ENCODE measurements around the gene COX6B1. TPM values are rescaled to one million over a fixed set of nuclear protein-coding genes. Genes with fewer than 3 reads are reported as not detected.

The COX6B1 gene
- total and polyA plus RNA-seq, 2 donors from 2014 or later = 323 to 1,951 TPM

GRCh38 chr19:35628565-35629331, 19.4 kb upstream of the COX6B1 start, which contains the start of gene RBM42:
TSS of gene RBM42 (plus strand) at chr19:35629036. CDS start at chr19:35629154, 118 bp downstream.
- intact Hi-C loops (cut with DNase I) = no loop called here
- DNase-seq = peak; percentile 98 to 100 (median 99)
- Histone ChIP-seq H3K27ac (ENCODE audit: low read depth in 2 of 2, low read length in 2 of 2) (peak within 1 kb of the TSS; percentile 80 to 87), H3K27me3 (ENCODE audit: control insufficient read depth, insufficient read depth, low read length) (no peaks in the 10 kb centered on the region), H3K9me3 (ENCODE audit: control insufficient read depth in 2 of 3, insufficient read depth in 1 of 3, low read length in 3 of 3) (no peaks in the 10 kb centered on the region), H3K9ac (ENCODE audit: low read length in 3 of 3) (peak within 1 kb of the TSS; percentile 65 to 98 (median 75)), H3K4me3 (ENCODE audit: low read length in 3 of 3) (peak within 1 kb of the TSS; percentile 72 to 97 (median 85)), H3K4me1 (ENCODE audit: control insufficient read depth in 2 of 3, insufficient read depth in 2 of 3, low read depth in 1 of 3, low read length in 3 of 3) (peaks cover 0 to 5% (median 4%) of the 10 kb centered on the region in 3 donors), H3K36me3 (ENCODE audit: control insufficient read depth in 2 of 3, insufficient read depth in 3 of 3, low read length in 3 of 3) (peaks cover 2 to 26% (median 20%) of the 10 kb centered on the region in 3 donors)
- FAIRE-seq = peak; percentile 98
- TF ChIP-seq, protein P1, sequence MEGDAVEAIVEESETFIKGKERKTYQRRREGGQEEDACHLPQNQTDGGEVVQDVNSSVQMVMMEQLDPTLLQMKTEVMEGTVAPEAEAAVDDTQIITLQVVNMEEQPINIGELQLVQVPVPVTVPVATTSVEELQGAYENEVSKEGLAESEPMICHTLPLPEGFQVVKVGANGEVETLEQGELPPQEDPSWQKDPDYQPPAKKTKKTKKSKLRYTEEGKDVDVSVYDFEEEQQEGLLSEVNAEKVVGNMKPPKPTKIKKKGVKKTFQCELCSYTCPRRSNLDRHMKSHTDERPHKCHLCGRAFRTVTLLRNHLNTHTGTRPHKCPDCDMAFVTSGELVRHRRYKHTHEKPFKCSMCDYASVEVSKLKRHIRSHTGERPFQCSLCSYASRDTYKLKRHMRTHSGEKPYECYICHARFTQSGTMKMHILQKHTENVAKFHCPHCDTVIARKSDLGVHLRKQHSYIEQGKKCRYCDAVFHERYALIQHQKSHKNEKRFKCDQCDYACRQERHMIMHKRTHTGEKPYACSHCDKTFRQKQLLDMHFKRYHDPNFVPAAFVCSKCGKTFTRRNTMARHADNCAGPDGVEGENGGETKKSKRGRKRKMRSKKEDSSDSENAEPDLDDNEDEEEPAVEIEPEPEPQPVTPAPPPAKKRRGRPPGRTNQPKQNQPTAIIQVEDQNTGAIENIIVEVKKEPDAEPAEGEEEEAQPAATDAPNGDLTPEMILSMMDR (IDR thresholded peaks at IDR 0.05; ENCODE audit: borderline replicate concordance, extremely low read depth, insufficient read depth) = peak; percentile 15

DNA sequence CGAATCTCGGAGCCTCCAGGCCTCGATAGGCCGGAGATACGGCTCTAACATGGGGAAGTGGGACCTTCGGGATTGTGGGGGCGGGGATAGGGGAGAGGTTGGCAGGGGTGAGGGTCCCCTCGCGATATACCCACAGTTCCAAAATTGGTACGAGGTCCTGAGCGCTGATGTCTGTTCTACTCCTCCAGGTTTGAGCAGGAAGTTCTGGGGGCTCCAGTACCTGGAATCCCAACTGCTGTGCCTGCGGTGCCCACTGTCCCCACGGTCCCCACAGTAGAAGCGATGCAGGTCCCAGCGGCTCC, 18.8 kb upstream of the COX6B1 start:
- Histone ChIP-seq H3K9me3 (ENCODE audit: control insufficient read depth in 2 of 3, insufficient read depth in 1 of 3, low read length in 3 of 3) (no peaks in the 10 kb centered on the region), H3K27ac (ENCODE audit: low read depth in 2 of 2, low read length in 2 of 2) (peak overlapping the region; percentile 71 to 73), H3K36me3 (ENCODE audit: control insufficient read depth in 2 of 3, insufficient read depth in 3 of 3, low read length in 3 of 3) (peaks cover 2 to 30% (median 25%) of the 10 kb centered on the region in 3 donors), H3K9ac (ENCODE audit: low read length in 3 of 3) (peak overlapping the region; percentile 65 to 98 (median 75)), H3K4me1 (ENCODE audit: control insufficient read depth in 2 of 3, insufficient read depth in 2 of 3, low read depth in 1 of 3, low read length in 3 of 3) (peaks cover 0 to 5% (median 4%) of the 10 kb centered on the region in 3 donors), H3K4me3 (ENCODE audit: low read length in 3 of 3) (peak overlapping the region; percentile 72 to 97 (median 84)), H3K27me3 (ENCODE audit: control insufficient read depth, insufficient read depth, low read length) (no peaks in the 10 kb centered on the region)
- TF ChIP-seq, protein P1 (IDR thresholded peaks at IDR 0.05; ENCODE audit: borderline replicate concordance, extremely low read depth, insufficient read depth) = no peak
- intact Hi-C loops (cut with DNase I) = no loop called here
- FAIRE-seq (no peak), DNase-seq (no peak)

- no peak overlapping the region for H3K27ac ChIP-seq (ENCODE audit: low read depth in 2 of 2, low read length in 2 of 2)
- no peak for FAIRE-seq
- no peak overlapping the region for H3K4me3 ChIP-seq (ENCODE audit: low read length in 3 of 3)
- intact Hi-C loops (cut with DNase I) = no loop called here
- no peaks in the 10 kb centered on the region for H3K9me3 ChIP-seq (ENCODE audit: control insufficient read depth in 2 of 3, insufficient read depth in 1 of 3, low read length in 3 of 3)
- peaks cover 0 to 5% (median 4%) of the 10 kb centered on the region in 3 donors for H3K4me1 ChIP-seq (ENCODE audit: control insufficient read depth in 2 of 3, insufficient read depth in 2 of 3, low read depth in 1 of 3, low read length in 3 of 3)
- H3K9ac ChIP-seq (ENCODE audit: low read length in 3 of 3) = no peak overlapping the region
- H3K36me3 ChIP-seq (ENCODE audit: control insufficient read depth in 2 of 3, insufficient read depth in 3 of 3, low read length in 3 of 3) = peaks cover 2 to 42% (median 41%) of the 10 kb centered on the region in 3 donors
- TF ChIP-seq, protein P1 (IDR thresholded peaks at IDR 0.05; ENCODE audit: borderline replicate concordance, extremely low read depth, insufficient read depth) = no peak
- H3K27me3 ChIP-seq (ENCODE audit: control insufficient read depth, insufficient read depth, low read length) = no peaks in the 10 kb centered on the region
- no peak for DNase-seq
Measured at GRCh38 chr19:35633727-35634440, 14.2 kb upstream of the COX6B1 start.

All from kidney (tissue), 14 donors.